Esophagus (tissue), 2 donors: ENCODE results near the gene MAPK11. TPM values are rescaled to one million over a fixed set of nuclear protein-coding genes. Genes with fewer than 3 reads are reported as not detected.
A peak's percentile ranks its signal among the peaks of the same experiment; 100 is the strongest.

Experiments
- H3K27ac ChIP-seq, 2 donors: one replicate each; pipeline ENCODE4 v1.5.1; 2013; ENCODE audit warnings: low read depth in 2 of 2, mild to moderate bottlenecking in 2 of 2, inconsistent platforms in 1 of 2, low read length in 1 of 2, moderate library complexity in 1 of 2
- H3K27me3 ChIP-seq, 2 donors: one replicate each; pipeline ENCODE4 v1.6.1; 2013; ENCODE audit warnings: low read length in 2 of 2, control low read depth in 1 of 2, mild to moderate bottlenecking in 1 of 2; ENCODE audit not compliant: insufficient read depth in 2 of 2, control insufficient read depth in 1 of 2
- H3K36me3 ChIP-seq, 2 donors: one replicate each; pipeline ENCODE4 v1.6.1; 2013; ENCODE audit warnings: low read length in 1 of 2; ENCODE audit not compliant: control insufficient read depth in 2 of 2, insufficient read depth in 2 of 2
- H3K4me1 ChIP-seq, 2 donors: one replicate each; pipeline ENCODE4 v1.6.1; 2013; ENCODE audit warnings: low read length in 1 of 2; ENCODE audit not compliant: control insufficient read depth in 2 of 2, insufficient read depth in 2 of 2
- H3K4me3 ChIP-seq, 2 donors: one replicate each; pipeline ENCODE4 v1.5.1; 2013; ENCODE audit warnings: low read length in 2 of 2, mild to moderate bottlenecking in 2 of 2, low read depth in 1 of 2, moderate library complexity in 1 of 2
- H3K9me3 ChIP-seq, 2 donors: one replicate each; pipeline ENCODE4 v1.6.1; 2013; ENCODE audit warnings: mild to moderate bottlenecking in 2 of 2, low read depth in 1 of 2, low read length in 1 of 2, moderate library complexity in 1 of 2; ENCODE audit not compliant: control insufficient read depth in 2 of 2, insufficient read depth in 1 of 2
- WGBS, 2 donors: extraction: QIAGEN DNeasy Blood & Tissue Kit; methylation state at CpG; one replicate each; pipeline ENCODE4 v1.1.7; 2013; 5-methylcytosine and 5-hydroxymethylcytosine counted together
- polyA plus RNA-seq, 2 donors: library from polyadenylated mRNA; stranded (reverse); fragments of 200-250 nt; gene quantifications; one replicate each; pipeline ENCODE4 v1.2.3, GENCODE V29; 2013
- donor health status: healthy with polysubstance abuse.
- donor health status: Bipolar disorder and iron deficiency.

MAPK11 gene
- polyA plus RNA-seq, 2 donors: 5.4 to 6.1 TPM

DNA sequence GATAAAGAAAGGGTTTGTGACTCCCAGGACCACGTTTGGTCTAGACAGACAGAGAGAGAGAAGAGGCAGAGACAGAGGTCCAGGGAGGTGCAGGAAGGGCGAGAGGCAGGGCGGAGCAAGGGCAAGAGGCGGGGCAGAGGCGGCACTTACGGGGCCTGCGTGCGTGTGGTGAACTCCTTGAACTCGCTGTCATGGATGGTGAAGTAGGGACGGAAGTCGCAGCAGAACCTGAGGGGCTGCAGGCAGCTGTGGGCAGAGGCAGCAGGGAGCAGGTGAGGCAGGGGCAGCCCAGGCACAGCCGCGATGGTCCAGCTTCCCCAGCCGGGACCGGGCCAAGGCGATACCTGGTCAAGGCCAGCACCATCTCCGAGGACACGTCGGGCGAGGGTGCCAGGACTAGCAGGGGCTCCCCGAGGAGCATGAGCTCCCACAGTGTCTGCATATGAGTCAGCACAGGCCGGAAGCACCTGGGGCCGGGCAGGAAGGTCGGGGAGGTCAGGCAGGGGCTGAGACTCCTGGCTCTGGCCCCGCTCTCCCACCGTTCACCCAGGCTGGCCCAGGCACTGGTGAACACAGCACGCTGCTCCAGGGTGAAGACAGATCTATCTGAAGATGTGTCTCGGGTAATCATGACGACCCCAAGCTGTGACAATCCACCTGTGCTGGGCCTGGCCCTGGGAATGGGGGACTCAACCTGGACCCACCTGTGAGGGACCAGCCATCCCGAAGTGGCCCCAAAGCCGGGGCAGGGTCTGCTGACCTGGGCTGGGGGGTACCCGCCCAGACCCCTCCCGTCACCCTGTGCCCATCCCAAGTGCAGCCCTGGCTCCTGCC lies 44.5 kb upstream of the MAPK11 start:
- peak overlapping the region in 1 of 2 donors; percentile 2 for H3K4me3 ChIP-seq
- WGBS, 2 donors: 61 to 65% methylated on average over 31 to 33 of the region's 33 CpGs
- peak overlapping the region in 1 of 2 donors; percentile 43 for H3K27ac ChIP-seq

DNA sequence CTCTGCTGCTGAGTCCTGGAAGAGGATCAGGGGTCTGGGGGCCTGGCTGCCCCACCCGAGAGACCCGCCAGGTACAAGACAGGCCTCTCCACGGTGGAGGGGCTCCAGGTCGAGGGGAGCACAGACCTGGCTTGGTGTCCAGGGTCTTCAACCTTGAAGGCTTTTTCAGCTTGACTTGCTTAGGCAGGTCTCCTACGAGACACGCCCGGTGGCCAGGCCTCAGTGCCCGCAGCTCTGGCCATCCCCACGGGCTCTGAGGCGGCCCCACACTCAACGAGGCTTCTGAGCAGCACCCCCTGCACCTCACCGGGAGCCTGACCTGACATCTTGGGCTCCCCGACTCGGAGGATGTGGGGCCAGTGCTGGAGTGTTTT lies 43.9 kb upstream of the MAPK11 start:
- Histone ChIP-seq H3K27me3 (no peaks in the 10 kb centered on the region), H3K27ac (peak overlapping the region in 1 of 2 donors; percentile 43), H3K4me3 (no peak overlapping the region), H3K9me3 (no peaks in the 10 kb centered on the region), H3K36me3 (no peaks in the 10 kb centered on the region), H3K4me1 (no peaks in the 10 kb centered on the region)
- 62 to 64% methylated on average over 14 of the region's 14 CpGs for WGBS, 2 donors

More for the DNA sequence above, 44.5 kb upstream of the MAPK11 start:
- Histone ChIP-seq H3K36me3 (no peaks in the 10 kb centered on the region), H3K4me1 (no peaks in the 10 kb centered on the region), H3K27me3 (no peaks in the 10 kb centered on the region), H3K9me3 (no peaks in the 10 kb centered on the region)

DNA sequence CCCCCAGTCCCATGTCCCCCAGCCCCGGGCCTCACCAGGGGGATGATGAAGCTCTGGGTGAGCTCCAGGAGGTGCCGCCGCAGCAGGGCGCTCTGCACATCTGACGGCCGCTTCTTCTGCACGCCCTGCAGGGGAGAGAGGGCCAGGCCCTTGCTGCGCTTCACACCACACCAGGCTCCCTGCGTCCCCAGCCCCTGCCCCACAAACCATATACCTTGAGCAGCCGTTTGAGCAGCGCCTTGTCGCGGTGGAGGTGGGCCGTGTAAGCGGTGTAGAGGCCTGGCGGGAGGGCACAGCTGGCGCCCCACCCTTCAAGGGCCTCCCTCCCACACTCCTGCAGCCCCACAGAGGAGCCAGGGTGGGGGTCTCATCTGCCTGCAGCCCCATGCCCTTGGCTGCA lies 43.4 kb upstream of the MAPK11 start:
- Histone ChIP-seq H3K27ac (no peak overlapping the region), H3K4me1 (no peaks in the 10 kb centered on the region), H3K9me3 (no peaks in the 10 kb centered on the region), H3K27me3 (no peaks in the 10 kb centered on the region), H3K4me3 (no peak overlapping the region), H3K36me3 (no peaks in the 10 kb centered on the region)
- WGBS, 2 donors: 86 to 90% methylated on average over 14 to 17 of the region's 17 CpGs

DNA sequence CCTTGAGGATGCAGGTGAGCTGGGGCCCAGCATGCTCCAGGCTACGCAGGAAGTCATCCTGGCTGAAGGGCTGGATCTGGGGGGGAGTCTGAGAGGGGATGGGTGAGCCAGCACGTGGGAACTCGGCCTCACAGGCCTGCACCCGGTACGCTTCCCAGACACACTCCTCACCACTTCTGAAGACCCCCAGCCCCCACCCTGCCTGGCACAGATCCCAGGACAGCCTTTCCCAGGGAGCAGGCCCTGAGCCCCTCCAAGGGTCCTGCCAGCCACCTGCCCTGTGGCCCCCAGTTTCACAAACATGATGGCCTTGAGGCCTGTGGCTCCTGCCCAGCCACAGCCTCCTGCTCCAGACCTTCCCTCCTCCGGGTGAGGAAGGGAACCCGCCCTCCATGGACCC lies 42.8 kb upstream of the MAPK11 start:
- H3K9me3 ChIP-seq: no peaks in the 10 kb centered on the region
- H3K36me3 ChIP-seq: no peaks in the 10 kb centered on the region
- H3K4me3 ChIP-seq: no peak overlapping the region
- H3K4me1 ChIP-seq: peaks cover 0 to 2% of the 10 kb centered on the region in 2 donors
- WGBS, 2 donors: 88% methylated on average over 7 of the region's 7 CpGs
- no peak overlapping the region for H3K27ac ChIP-seq
- H3K27me3 ChIP-seq: no peaks in the 10 kb centered on the region

DNA sequence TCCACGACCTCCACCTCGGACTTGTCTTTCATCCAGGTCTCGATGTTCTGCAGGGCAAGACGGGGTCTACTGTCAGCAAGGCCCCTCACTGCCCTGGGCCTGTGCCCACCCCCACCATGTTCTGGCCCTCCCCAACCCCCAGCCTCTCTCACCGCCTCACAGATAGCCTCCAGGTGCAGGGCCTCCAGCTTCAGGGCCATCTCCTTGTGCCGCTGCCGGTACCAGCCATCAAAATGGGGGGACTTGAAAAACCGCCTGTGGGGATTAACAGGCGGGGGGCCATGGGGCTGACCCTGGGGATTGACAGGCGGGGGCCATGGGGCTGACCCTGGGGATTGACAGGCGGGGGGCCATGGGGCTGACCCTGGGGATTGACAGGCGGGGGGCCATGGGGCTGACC lies 42.2 kb upstream of the MAPK11 start:
- H3K4me3 ChIP-seq: no peak overlapping the region
- H3K4me1 ChIP-seq: peaks cover 0 to 5% of the 10 kb centered on the region in 2 donors
- H3K27ac ChIP-seq: no peak overlapping the region
- 94 to 95% methylated on average over 11 to 12 of the region's 12 CpGs for WGBS, 2 donors
- H3K27me3 ChIP-seq: no peaks in the 10 kb centered on the region
- H3K36me3 ChIP-seq: no peaks in the 10 kb centered on the region
- H3K9me3 ChIP-seq: no peaks in the 10 kb centered on the region

DNA sequence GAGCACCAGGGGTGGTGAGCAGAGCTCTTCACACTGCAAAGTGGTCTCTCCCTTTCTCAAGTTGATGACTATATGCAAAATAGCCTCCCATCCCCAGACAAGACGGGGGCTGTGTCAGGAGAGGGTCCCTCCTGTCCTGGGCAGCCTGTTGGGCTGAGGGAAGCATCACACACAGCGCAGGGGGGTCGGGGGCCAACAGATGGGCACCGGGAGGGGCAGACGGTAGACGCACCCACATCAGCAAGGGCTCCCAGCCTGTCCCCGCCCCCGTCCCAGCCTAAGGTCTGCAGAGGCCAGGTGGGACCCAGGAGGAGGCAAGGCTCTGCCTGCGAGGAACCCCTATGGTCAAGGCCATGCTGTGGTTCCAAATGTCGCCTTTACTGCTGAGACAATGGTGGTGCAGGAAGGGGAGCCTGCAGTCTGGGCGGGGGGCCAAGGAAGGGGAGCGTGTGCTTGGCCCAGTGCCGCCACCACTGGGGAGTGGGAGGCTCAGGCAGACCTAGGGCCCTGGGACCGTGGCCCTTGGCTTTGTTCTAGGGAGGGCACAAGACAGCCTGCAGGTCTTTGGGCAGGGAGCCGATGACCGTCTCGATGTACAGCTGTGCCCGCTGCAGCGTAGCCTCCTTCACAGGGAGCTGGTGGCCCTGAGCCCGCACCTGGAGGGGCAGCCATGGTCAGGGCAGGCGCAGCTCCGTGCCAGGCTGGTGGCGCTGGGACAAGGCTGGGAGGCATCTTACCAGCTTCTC lies 41.6 kb upstream of the MAPK11 start:
- H3K4me3 ChIP-seq: no peak overlapping the region
- no peaks in the 10 kb centered on the region for H3K36me3 ChIP-seq
- H3K9me3 ChIP-seq: no peaks in the 10 kb centered on the region
- 88 to 90% methylated on average over 23 of the region's 23 CpGs for WGBS, 2 donors
- H3K4me1 ChIP-seq: peaks cover 0 to 5% of the 10 kb centered on the region in 2 donors
- H3K27ac ChIP-seq: no peak overlapping the region
- H3K27me3 ChIP-seq: no peaks in the 10 kb centered on the region

DNA sequence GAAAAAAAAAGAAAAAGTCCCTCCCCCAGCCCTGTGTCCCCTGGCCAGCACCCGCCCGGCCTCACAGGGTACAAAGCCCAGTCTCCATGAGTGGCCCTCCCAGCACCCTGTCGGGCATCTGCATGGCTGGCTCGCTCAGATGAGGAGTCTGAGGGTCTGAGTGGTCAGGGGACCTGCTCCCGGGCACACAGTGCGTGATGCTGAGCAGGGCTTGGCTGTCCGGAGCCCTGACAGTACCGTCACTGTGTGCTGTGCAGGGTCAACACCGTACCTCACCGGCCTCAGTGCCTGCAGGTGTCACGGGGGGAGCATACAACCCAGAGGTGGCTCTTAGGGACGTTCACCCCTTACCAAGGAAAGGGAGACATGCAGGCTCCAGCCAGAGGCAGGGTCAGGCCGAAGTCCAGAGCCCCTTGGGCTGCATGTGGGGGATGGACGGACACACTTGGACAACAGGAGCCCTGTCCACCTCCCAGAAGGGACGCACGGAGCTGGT lies 40.8 kb upstream of the MAPK11 start:
- no peaks in the 10 kb centered on the region for H3K9me3 ChIP-seq
- no peaks in the 10 kb centered on the region for H3K36me3 ChIP-seq
- 88 to 90% methylated on average over 16 of the region's 16 CpGs for WGBS, 2 donors
- H3K27me3 ChIP-seq: no peaks in the 10 kb centered on the region
- no peak overlapping the region for H3K4me3 ChIP-seq
- peaks cover 0 to 5% of the 10 kb centered on the region in 2 donors for H3K4me1 ChIP-seq
- no peak overlapping the region for H3K27ac ChIP-seq

DNA sequence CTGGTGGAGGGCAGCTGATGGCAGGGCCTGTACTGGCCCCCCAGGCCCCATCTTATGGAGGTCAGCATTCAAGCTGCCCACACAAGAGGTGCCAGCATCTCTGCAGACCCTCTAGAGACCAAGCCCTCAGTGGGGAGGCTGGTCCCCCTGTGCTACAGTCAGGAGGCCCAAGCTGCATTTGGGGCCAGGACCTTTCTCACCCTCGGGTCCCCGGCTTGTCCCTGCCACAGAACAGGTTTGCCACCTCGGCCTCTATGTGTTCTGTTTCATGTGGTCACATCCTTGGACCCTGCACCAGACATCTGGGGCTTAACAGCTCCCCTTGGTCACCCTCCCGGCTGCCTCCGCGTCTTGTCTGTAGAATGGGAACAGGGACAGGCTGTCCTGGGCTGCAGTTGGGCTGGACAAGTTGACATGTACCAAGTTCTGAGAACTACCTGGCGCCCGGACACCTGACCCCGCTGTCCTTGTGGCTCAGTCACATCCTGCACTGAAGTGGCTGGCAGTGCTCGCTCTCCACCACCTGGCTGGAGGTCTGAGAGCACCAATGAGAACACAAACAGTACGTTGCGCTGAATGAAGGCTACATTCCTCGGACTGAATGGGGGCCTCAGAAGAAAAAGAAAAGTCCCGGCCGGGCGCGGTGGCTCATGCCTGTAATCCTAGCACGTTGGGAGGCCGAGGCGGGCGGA lies 40.0 kb upstream of the MAPK11 start:
- Histone ChIP-seq H3K27me3 (no peaks in the 10 kb centered on the region), H3K4me3 (no peak overlapping the region), H3K36me3 (no peaks in the 10 kb centered on the region), H3K4me1 (peaks cover 0 to 8% of the 10 kb centered on the region in 2 donors), H3K27ac (no peak overlapping the region), H3K9me3 (no peaks in the 10 kb centered on the region)
- WGBS, 2 donors: 87% methylated on average over 20 to 21 of the region's 21 CpGs

DNA sequence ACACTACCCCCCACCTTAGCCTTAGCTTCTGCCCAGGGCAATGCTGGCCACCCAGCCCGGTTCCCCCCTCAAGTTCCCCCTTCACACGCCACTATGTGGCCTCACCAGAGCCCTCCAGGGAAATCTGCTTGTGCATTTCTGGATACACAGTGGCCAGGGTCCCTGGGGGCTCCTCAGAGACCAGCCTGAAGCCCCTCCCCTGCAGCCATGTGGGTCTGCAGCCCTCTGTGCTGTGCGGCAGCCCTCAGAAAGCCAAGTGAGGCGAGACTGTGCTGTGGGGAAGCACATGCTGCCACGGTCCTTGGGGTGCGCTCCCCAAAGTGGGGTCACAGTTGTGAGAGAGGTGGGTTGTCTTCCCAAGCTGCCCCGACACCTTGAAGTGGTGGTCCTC lies 39.4 kb upstream of the MAPK11 start:
- Histone ChIP-seq H3K27ac (peak overlapping the region in 1 of 2 donors; percentile 17), H3K9me3 (no peaks in the 10 kb centered on the region), H3K36me3 (no peaks in the 10 kb centered on the region), H3K4me3 (no peak overlapping the region), H3K4me1 (peaks cover 2 to 13% of the 10 kb centered on the region in 2 donors), H3K27me3 (no peaks in the 10 kb centered on the region)
- 81 to 82% methylated on average over 7 of the region's 7 CpGs for WGBS, 2 donors
